ENCODE data around the gene IL2RA. TPM values are rescaled to one million over a fixed set of nuclear protein-coding genes. Genes with fewer than 3 reads are reported as not detected.

The IL2RA gene
- total and polyA plus RNA-seq, 2 experiments from 2014 or later = not detected

GRCh38 chr10:5968037-5968680 lies 94.0 kb downstream of the IL2RA start:
- no peaks in the 10 kb centered on the region for H3K9me2 ChIP-seq (ENCODE audit: insufficient read depth)
- H4K20me1 ChIP-seq (replicated peaks; ENCODE audit: insufficient read depth) = no peaks in the 10 kb centered on the region
- no peaks in the 10 kb centered on the region for H3F3A ChIP-seq (replicated peaks; ENCODE audit: low read depth)
- H3K27ac ChIP-seq (ENCODE audit: low read depth) = no peak overlapping the region
- no peak overlapping the region for H3K27ac Mint-ChIP-seq
- no peak overlapping the region for H2AFZ ChIP-seq
- H3K9me3 Mint-ChIP-seq = no peaks in the 10 kb centered on the region
- no peak for ATAC-seq
- no peaks in the 10 kb centered on the region for H3K4me1 Mint-ChIP-seq
- DNase-seq (ENCODE audit: low spot score) = no peak
- no peaks in the 10 kb centered on the region for H3K4me1 ChIP-seq (ENCODE audit: insufficient read depth)
- TF ChIP-seq ZNF462 (CRISPR knock-in tag; IDR thresholded peaks at IDR 0.05) (no peak), JUNB (IDR thresholded peaks at IDR 0.05; ENCODE audit: unreplicated experiment) (no peak), POLR2AphosphoS5 (IDR thresholded peaks at IDR 0.05; ENCODE audit: low read depth) (no peak), CTCF (conservative IDR thresholded peaks at IDR 0.05; ENCODE audit: low read depth in 2 of 2) (no peak), REST (IDR thresholded peaks at IDR 0.05; ENCODE audit: unreplicated experiment) (no peak), NANOG (IDR thresholded peaks at IDR 0.05; ENCODE audit: borderline replicate concordance) (no peak), CREB1 (CRISPR knock-in tag; IDR thresholded peaks at IDR 0.05; ENCODE audit: low read depth) (no peak), ETS1 (IDR thresholded peaks at IDR 0.05) (no peak), EZH2phosphoT487 (IDR thresholded peaks at IDR 0.05; ENCODE audit: unreplicated experiment) (no peak), EZH2 (IDR thresholded peaks at IDR 0.05; ENCODE audit: low read depth, unreplicated experiment) (no peak), ZNF114 (CRISPR knock-in tag; IDR thresholded peaks at IDR 0.05) (no peak), ZNF331 (CRISPR knock-in tag; IDR thresholded peaks at IDR 0.05; ENCODE audit: low read depth) (no peak), STAT1 (IDR thresholded peaks at IDR 0.05; ENCODE audit: unreplicated experiment) (no peak)
- no peaks in the 10 kb centered on the region for H3K27me3 ChIP-seq (ENCODE audit: insufficient read depth)
- H3K4me3 Mint-ChIP-seq = no peak overlapping the region
- no peak overlapping the region for H3K4me2 ChIP-seq
- no peaks in the 10 kb centered on the region for H3K36me3 ChIP-seq (ENCODE audit: insufficient read depth)
- peaks cover 7% of the 10 kb centered on the region for H3K27me3 Mint-ChIP-seq (ENCODE audit: insufficient read depth, low read depth, poor library complexity)
- H3K79me2 ChIP-seq (replicated peaks; ENCODE audit: insufficient read depth) = no peaks in the 10 kb centered on the region
- H3K36me3 Mint-ChIP-seq (ENCODE audit: low read depth) = no peaks in the 10 kb centered on the region
- no peak overlapping the region for H3K4me3 ChIP-seq

Data from GM23338 (cell line).